HepG2 (cell line): Measurements from ENCODE around the gene CHST11. TPM values are rescaled to one million over a fixed set of nuclear protein-coding genes. Genes with fewer than 3 reads are reported as not detected.

ENCODE experiments used
- ATAC-seq: fragments of 200-7000 bp; cut with Tn5 transposase; 3 replicates; pipeline ENCODE4 v1.9.1; 2020; ENCODE audit warnings: mild to moderate bottlenecking, moderate library complexity
- BruUV-seq: library from RNA; stranded (reverse); fragments of 400-500 nt; replicated peaks from 2 replicates; lab custom pipeline; 2021; lab: Mats Ljungman, UMichigan
- CTCF ChIA-PET: fragments of 300-600 bp; formaldehyde crosslinking; extraction: SDS; loops from one replicate; lab custom pipeline; 2021; ENCODE audit warnings: low total read pairs, inconsistent platforms, low intra/inter-chr PET ratio; lab: Yijun Ruan, JAX
- POLR2A ChIA-PET: fragments of 350-600 bp; sonication (Branson Sonifier 250); formaldehyde crosslinking; loops from one replicate; lab custom pipeline; 2020; ENCODE audit warnings: antibody characterized with exemption, inconsistent platforms; lab: Yijun Ruan, JAX
- DNase-seq: peaks from one replicate; pipeline ENCODE4 v3.0.0-alpha.2; 2015; ENCODE audit warnings: low spot score
- FAIRE-seq: peaks from 3 replicates; lab custom pipeline; 2011; peaks lifted over from hg19 to GRCh38; lab: Jason Lieb, UNC
- H2AFZ ChIP-seq: one replicate; pipeline ENCODE4 v1.6.1; 2011; ENCODE audit warnings: low read length, inconsistent platforms
- H3K27ac ChIP-seq: fragments of 300-600 bp; 3 replicates; pipeline ENCODE4 v1.8.0; 2011; ENCODE audit warnings: mixed run types, mild to moderate bottlenecking, mixed read lengths, low read length, inconsistent platforms; ENCODE audit not compliant: insufficient read depth; ENCODE audit errors: extremely low read length
- H3K27me3 ChIP-seq, 2 experiments: fragments of 200-600 bp in 1 of 2; 2 replicates in 1 of 2; 3 replicates in 1 of 2; pipeline versions ENCODE4 v1.6.0 to v1.8.0; 2011; ENCODE audit warnings: low read length in 2 of 2, mild to moderate bottlenecking in 2 of 2, moderate library complexity in 2 of 2, inconsistent platforms in 1 of 2; ENCODE audit not compliant: insufficient read depth in 2 of 2, control insufficient read depth in 1 of 2
- H3K36me3 ChIP-seq, 2 experiments: fragments of 200-600 bp in 1 of 2; replicated peaks in 1 of 2; 2 replicates in 1 of 2; 3 replicates in 1 of 2; pipeline versions ENCODE4 v1.5.1 to v1.8.0; 2011; ENCODE audit warnings: low read length in 2 of 2, inconsistent platforms in 1 of 2; ENCODE audit not compliant: insufficient read depth in 2 of 2, control insufficient read depth in 1 of 2
- H3K4me1 ChIP-seq: 2 replicates; pipeline ENCODE4 v1.5.1; 2012; ENCODE audit warnings: low read length, inconsistent platforms; ENCODE audit not compliant: insufficient read depth
- H3K4me2 ChIP-seq: 2 replicates; pipeline ENCODE4 v1.6.0; 2011; ENCODE audit warnings: low read depth, low read length, inconsistent platforms
- H3K4me3 ChIP-seq, 3 experiments: fragments of 200-600 bp in 1 of 3; sonication (generic), shearing (Covaris generic) in 1 of 3; replicated peaks in 1 of 3; 2 replicates each; pipeline ENCODE4 v1.5.1; 2011 to 2016; ENCODE audit warnings: low read length in 3 of 3, inconsistent platforms in 2 of 3, low read depth in 2 of 3, mild to moderate bottlenecking in 2 of 3, control low read depth in 1 of 3, mixed read lengths in 1 of 3; ENCODE audit not compliant: insufficient read depth in 1 of 3
- H3K79me2 ChIP-seq: one replicate; pipeline ENCODE4 v1.6.1; 2011; ENCODE audit warnings: low read length, inconsistent platforms; ENCODE audit not compliant: insufficient read depth
- H3K9ac ChIP-seq: 2 replicates; pipeline ENCODE4 v1.6.0; 2011; ENCODE audit warnings: mild to moderate bottlenecking, low read depth, low read length, inconsistent platforms; ENCODE audit not compliant: insufficient read depth
- H3K9me3 ChIP-seq: 2 replicates; pipeline ENCODE4 v1.5.1; 2012; ENCODE audit warnings: mild to moderate bottlenecking, low read length
- H4K20me1 ChIP-seq: 2 replicates; pipeline ENCODE4 v1.6.0; 2011; ENCODE audit warnings: inconsistent platforms, mild to moderate bottlenecking, low read length, moderate library complexity; ENCODE audit not compliant: insufficient read depth
- CBFB ChIP-seq: sonication (generic); formaldehyde crosslinking; IDR thresholded peaks from 2 replicates; pipeline ENCODE4 v1.4.0; 2020; ENCODE audit warnings: missing genetic modification reagents
- DMTF1 ChIP-seq: sonication (generic); formaldehyde crosslinking; IDR thresholded peaks from 2 replicates; pipeline ENCODE4 v1.4.0; 2020; ENCODE audit warnings: mild to moderate bottlenecking, missing genetic modification reagents
- DNMT3B ChIP-seq: conservative IDR thresholded peaks from 2 replicates; pipeline ENCODE4 v1.6.1; 2016; ENCODE audit warnings: missing biosample characterization, control low read depth
- GMEB1 ChIP-seq: sonication (generic); formaldehyde crosslinking; IDR thresholded peaks from 2 replicates; pipeline ENCODE4 v1.5.1; 2020; ENCODE audit warnings: missing genetic modification reagents, mild to moderate bottlenecking, borderline replicate concordance
- GPN1 ChIP-seq: sonication (generic); formaldehyde crosslinking; IDR thresholded peaks from 2 replicates; pipeline ENCODE4 v1.5.1; 2020; ENCODE audit warnings: missing genetic modification reagents, borderline replicate concordance
- MXD4 ChIP-seq: IDR thresholded peaks from 2 replicates; pipeline ENCODE4 v1.6.1; 2016; ENCODE audit warnings: mild to moderate bottlenecking, missing biosample characterization, missing genetic modification reagents
- NFYC ChIP-seq: IDR thresholded peaks from 2 replicates; pipeline ENCODE4 v1.6.1; 2016; ENCODE audit warnings: missing genetic modification reagents, missing compliant biosample characterization
- NONO ChIP-seq, 2 experiments: fragments of 450-650 bp in 1 of 2; sonication (generic) in 1 of 2; formaldehyde crosslinking in 1 of 2; IDR thresholded peaks in 1 of 2; conservative IDR thresholded peaks in 1 of 2; 2 replicates each; pipeline versions ENCODE4 v1.6.1 to v1.8.0; 2017 to 2022; ENCODE audit warnings: mild to moderate bottlenecking in 1 of 2, missing genetic modification reagents in 1 of 2, moderate library complexity in 1 of 2
- ZMAT5 ChIP-seq: sonication (generic); formaldehyde crosslinking; IDR thresholded peaks from 2 replicates; pipeline ENCODE4 v1.5.0; 2020; ENCODE audit warnings: mild to moderate bottlenecking, low read depth, missing genetic modification reagents, borderline replicate concordance
- ZNF143 ChIP-seq: sonication (generic); formaldehyde crosslinking; IDR thresholded peaks from 2 replicates; pipeline ENCODE4 v1.4.0; 2020; ENCODE audit warnings: missing genetic modification reagents
- ZNF30 ChIP-seq: sonication (generic); formaldehyde crosslinking; IDR thresholded peaks from 2 replicates; pipeline ENCODE4 v1.5.0; 2020; ENCODE audit warnings: mild to moderate bottlenecking, missing genetic modification reagents
- ZNF564 ChIP-seq: sonication (generic); formaldehyde crosslinking; IDR thresholded peaks from 2 replicates; pipeline ENCODE4 v1.8.1; 2023; ENCODE audit warnings: mild to moderate bottlenecking, missing genetic modification reagents
- WGBS: methylation state at CpG from one replicate; pipeline ENCODE4 v1.1.6; 2017; ENCODE audit warnings: low lambda C conversion rate; 5-methylcytosine and 5-hydroxymethylcytosine counted together
- in situ Hi-C: cut with HindIII; loops from 2 replicates; pipeline ENCODE4 v1.10.0; 2017; ENCODE audit warnings: low pct_unique_long_range_greater_than_20kb; ENCODE audit not compliant: extremely low pct_ligation_motif_present
- intact Hi-C: fragments of 100-400 bp; cut with micrococcal nuclease; formaldehyde crosslinking; loops from one replicate; pipeline ENCODE4 v1.10.0; 2022; ENCODE audit not compliant: unreplicated experiment
- polyA plus RNA-seq, 8 experiments: library from polyadenylated mRNA; depleted of rRNA in 3 of 8; stranded (reverse) in 7 of 8; unstranded in 1 of 8; fragments of >200 nt; fragmentation: Illumina TruSeq in 4 of 8; extraction: Trizol in 4 of 8; gene quantifications; 2 replicates each; pipeline versions ENCODE4 v1.2.1 to v1.2.3, GENCODE V29; 2011 to 2016; ENCODE audit warnings: low read depth in 4 of 8, missing spikeins in 1 of 8, mixed read lengths in 1 of 8; ENCODE audit not compliant: insufficient read depth in 1 of 8
- total RNA-seq, 5 experiments: library from RNA; depleted of rRNA; stranded (reverse); fragments of >200 nt; fragmentation: Illumina TruSeq; extraction: Trizol; gene quantifications; 2 replicates each; pipeline ENCODE4 v1.2.3, GENCODE V29; 2016; ENCODE audit warnings: low read depth in 1 of 5

CHST11 gene
- total and polyA plus RNA-seq, 2 of the 13 experiments (the other 11 are each of a cell fraction or from before 2014, with no cell fraction given) = 0.15 TPM; not detected in 1

GRCh38 chr12:104477510-104478390 is 21.0 kb downstream of the CHST11 start:
- no peak overlapping the region for H2AFZ ChIP-seq
- no peak overlapping the region for H3K4me2 ChIP-seq
- no peaks in the 10 kb centered on the region for H3K36me3 ChIP-seq
- FAIRE-seq = no peak
- WGBS = 1% methylated on average over 6 of the region's 6 CpGs
- H3K27ac ChIP-seq = no peak overlapping the region
- ChIA-PET POLR2A (no interaction called here), CTCF (no interaction called here)
- ATAC-seq = no peak
- intact Hi-C loops = no loop called here
- H3K9ac ChIP-seq = no peak overlapping the region
- in situ Hi-C loops = no loop called here
- no peaks in the 10 kb centered on the region for H4K20me1 ChIP-seq
- TF ChIP-seq ZNF564 (CRISPR knock-in tag) (0 out of 2 replicates have a peak, but pooled peaks have one; percentile 33), DNMT3B (no peak)
- no peaks in the 10 kb centered on the region for H3K79me2 ChIP-seq
- no peak overlapping the region for H3K4me3 ChIP-seq
- no TSS peak for BruUV-seq
- H3K4me1 ChIP-seq = no peaks in the 10 kb centered on the region
- no peaks in the 10 kb centered on the region for H3K9me3 ChIP-seq
- no peak for DNase-seq
- H3K27me3 ChIP-seq = peaks cover 1 to 11% of the 10 kb centered on the region in 2 experiments; a peak in 3 of 5 replicates

GRCh38 chr12:104478396-104479122 is 21.8 kb downstream of the CHST11 start:
- FAIRE-seq (no peak), ATAC-seq (no peak), DNase-seq (no peak)
- WGBS = 11% methylated on average over 8 of the region's 8 CpGs
- no peaks in the 10 kb centered on the region for H3K36me3 ChIP-seq
- no peak overlapping the region for H2AFZ ChIP-seq
- peaks cover 1 to 4% of the 10 kb centered on the region in 2 experiments; a peak in 2 of 5 replicates for H3K27me3 ChIP-seq
- no peak overlapping the region for H3K9ac ChIP-seq
- ChIA-PET POLR2A (no interaction called here), CTCF (no interaction called here)
- no peaks in the 10 kb centered on the region for H3K9me3 ChIP-seq
- H3K79me2 ChIP-seq = no peaks in the 10 kb centered on the region
- no peak overlapping the region for H3K27ac ChIP-seq
- no TSS peak for BruUV-seq
- no peak overlapping the region for H3K4me2 ChIP-seq
- in situ Hi-C loops = no loop called here
- H3K4me1 ChIP-seq = no peaks in the 10 kb centered on the region
- intact Hi-C loops = no loop called here
- H4K20me1 ChIP-seq = no peaks in the 10 kb centered on the region
- H3K4me3 ChIP-seq = no peak overlapping the region
- TF ChIP-seq ZNF30 (CRISPR knock-in tag) (no peak), NONO (IDR thresholded peaks at IDR 0.05) (no peak), NONO (CRISPR knock-in tag; conservative IDR thresholded peaks at IDR 0.05) (no peak), GMEB1 (CRISPR knock-in tag) (no peak), DMTF1 (CRISPR knock-in tag) (no peak), ZMAT5 (CRISPR knock-in tag) (no peak), ZNF143 (CRISPR knock-in tag) (no peak), GPN1 (CRISPR knock-in tag) (no peak), MXD4 (CRISPR knock-in tag) (no peak), NFYC (no peak), CBFB (CRISPR knock-in tag) (no peak)
